SK-N-SH treated with all-trans-retinoic acid at 6 μM for 48 hours (cell line): ENCODE results near the gene LHFPL3.

Experiments used
- ATAC-seq: fragments of 200-7000 bp; cut with Tn5 transposase; 3 replicates; pipeline ENCODE4 v1.9.1; 2020; ENCODE audit warnings: mild to moderate bottlenecking, moderate library complexity
- ARNTL ChIP-seq: fragments of 450-650 bp; formaldehyde crosslinking; IDR thresholded peaks from 2 replicates; pipeline ENCODE4 v1.5.0; 2020; ENCODE audit warnings: low read depth, mild to moderate bottlenecking, moderate library complexity, borderline replicate concordance
- BACH2 ChIP-seq: fragments of 250-450 bp; sonication (Bioruptor Pico); IDR thresholded peaks from 2 replicates; pipeline ENCODE4 v1.9.0; 2021; ENCODE audit warnings: mild to moderate bottlenecking, borderline replicate concordance
- CREB5 ChIP-seq: fragments of 250-450 bp; sonication (Bioruptor Pico); IDR thresholded peaks from 2 replicates; pipeline ENCODE4 v1.5.1; 2020; ENCODE audit warnings: low read depth, mild to moderate bottlenecking, moderate library complexity
- CSRNP3 ChIP-seq: fragments of 250-450 bp; sonication (Bioruptor Pico); IDR thresholded peaks from 2 replicates; pipeline ENCODE4 v1.5.1; 2021; ENCODE audit warnings: mild to moderate bottlenecking, moderate library complexity
- GLIS3 ChIP-seq: fragments of 250-450 bp; sonication (Bioruptor Pico); IDR thresholded peaks from 2 replicates; pipeline ENCODE4 v1.5.0; 2020; ENCODE audit warnings: mild to moderate bottlenecking, moderate library complexity
- ISL1 ChIP-seq: fragments of 250-450 bp; sonication (Bioruptor Pico); IDR thresholded peaks from 2 replicates; pipeline ENCODE4 v2.1.2; 2022; ENCODE audit warnings: mild to moderate bottlenecking, moderate library complexity
- OSR1 ChIP-seq: fragments of 250-450 bp; sonication (Bioruptor Pico); IDR thresholded peaks from 2 replicates; pipeline ENCODE4 v1.8.0; 2022; ENCODE audit warnings: moderate library complexity, mild to moderate bottlenecking, inconsistent platforms
- RARB ChIP-seq: fragments of 250-450 bp; sonication (Bioruptor Pico); IDR thresholded peaks from 2 replicates; pipeline ENCODE4 v1.8.0; 2021; ENCODE audit warnings: mild to moderate bottlenecking, moderate library complexity
- SNAI2 ChIP-seq: fragments of 250-450 bp; sonication (Bioruptor Pico); IDR thresholded peaks from 2 replicates; pipeline ENCODE4 v1.5.0; 2020; ENCODE audit warnings: mild to moderate bottlenecking, moderate library complexity
- TCF4 ChIP-seq: fragments of 250-450 bp; sonication (Bioruptor Pico); IDR thresholded peaks from 2 replicates; pipeline ENCODE4 v1.8.0; 2021; ENCODE audit warnings: mild to moderate bottlenecking, moderate library complexity, borderline replicate concordance
- TOX ChIP-seq: fragments of 250-450 bp; sonication (Bioruptor Pico); IDR thresholded peaks from 2 replicates; pipeline ENCODE4 v1.8.0; 2021; ENCODE audit warnings: mild to moderate bottlenecking, moderate library complexity, borderline replicate concordance
- TSHZ2 ChIP-seq: fragments of 250-450 bp; sonication (Bioruptor Pico); IDR thresholded peaks from 2 replicates; pipeline ENCODE4 v1.5.0; 2020; ENCODE audit warnings: mild to moderate bottlenecking, moderate library complexity
- ZC3H10 ChIP-seq: fragments of 250-450 bp; sonication (Bioruptor Pico); IDR thresholded peaks from 2 replicates; pipeline ENCODE4 v1.5.1; 2021; ENCODE audit warnings: mild to moderate bottlenecking, moderate library complexity
- ZFP30 ChIP-seq: fragments of 450-650 bp; formaldehyde crosslinking; IDR thresholded peaks from 2 replicates; pipeline ENCODE4 v1.5.0; 2022; ENCODE audit warnings: mild to moderate bottlenecking, moderate library complexity
- ZNF565 ChIP-seq: fragments of 450-650 bp; formaldehyde crosslinking; conservative IDR thresholded peaks from 2 replicates; pipeline ENCODE4 v1.5.0; 2020; ENCODE audit warnings: low read depth, mild to moderate bottlenecking, moderate library complexity
- ZNF70 ChIP-seq: fragments of 450-650 bp; formaldehyde crosslinking; IDR thresholded peaks from 2 replicates; pipeline ENCODE4 v1.5.0; 2020; ENCODE audit warnings: mild to moderate bottlenecking, moderate library complexity
- ZNF8 ChIP-seq: fragments of 450-650 bp; formaldehyde crosslinking; IDR thresholded peaks from 2 replicates; pipeline ENCODE4 v1.5.0; 2020; ENCODE audit warnings: mild to moderate bottlenecking, moderate library complexity
- TF ChIP-seq, protein P1 (sequence below): fragments of 250-450 bp; sonication (Bioruptor Pico); IDR thresholded peaks from 2 replicates; pipeline ENCODE4 v1.8.0; 2020; ENCODE audit warnings: mild to moderate bottlenecking, moderate library complexity, borderline replicate concordance
- TF ChIP-seq, protein P2 (sequence below): fragments of 250-450 bp; sonication (Bioruptor Pico); IDR thresholded peaks from 2 replicates; pipeline ENCODE4 v1.8.0; 2021; ENCODE audit warnings: low read depth, mild to moderate bottlenecking, moderate library complexity, borderline replicate concordance

LHFPL3 gene

DNA sequence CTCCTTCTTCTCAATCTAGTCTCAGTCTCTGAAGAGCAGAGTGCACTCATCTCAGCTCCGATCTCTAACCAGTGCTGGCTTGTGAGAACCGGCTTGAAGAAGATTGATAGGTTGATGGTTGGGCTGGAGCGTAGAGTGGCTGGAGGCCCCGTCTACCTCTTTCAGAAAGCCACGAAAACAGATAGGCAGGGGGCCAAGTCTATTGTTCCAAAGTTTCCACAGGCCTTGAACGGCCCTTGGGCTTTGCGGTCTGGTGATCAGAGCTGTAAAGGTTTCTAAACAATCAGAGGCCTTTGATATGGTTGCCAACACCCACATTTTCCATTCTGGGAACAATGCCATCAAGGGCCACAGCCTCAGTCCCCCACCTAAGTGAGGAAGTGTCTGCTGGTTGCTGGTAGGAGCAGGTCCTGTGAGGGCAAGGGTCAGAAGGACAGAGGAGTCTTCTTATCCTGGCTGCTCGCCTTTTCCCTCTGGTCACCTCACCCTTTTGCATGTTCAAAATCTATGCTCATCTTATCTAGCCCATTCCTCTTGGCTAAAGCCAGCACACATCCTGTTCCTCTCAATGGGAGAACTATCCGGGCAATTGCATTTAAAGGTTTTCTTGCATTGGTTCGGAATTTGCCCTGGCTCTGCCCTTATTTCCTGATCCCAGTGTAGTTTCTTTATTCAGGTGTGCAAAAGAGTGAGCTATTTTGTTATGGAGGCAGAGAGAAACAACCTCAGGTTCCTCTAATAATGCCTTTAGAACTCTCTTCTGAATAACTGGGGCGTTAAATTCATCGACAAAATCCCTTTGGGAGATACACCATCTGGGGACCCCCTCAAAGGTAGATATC lies 615.3 kb downstream of the LHFPL3 start (continued):
- TF ChIP-seq, protein P1, sequence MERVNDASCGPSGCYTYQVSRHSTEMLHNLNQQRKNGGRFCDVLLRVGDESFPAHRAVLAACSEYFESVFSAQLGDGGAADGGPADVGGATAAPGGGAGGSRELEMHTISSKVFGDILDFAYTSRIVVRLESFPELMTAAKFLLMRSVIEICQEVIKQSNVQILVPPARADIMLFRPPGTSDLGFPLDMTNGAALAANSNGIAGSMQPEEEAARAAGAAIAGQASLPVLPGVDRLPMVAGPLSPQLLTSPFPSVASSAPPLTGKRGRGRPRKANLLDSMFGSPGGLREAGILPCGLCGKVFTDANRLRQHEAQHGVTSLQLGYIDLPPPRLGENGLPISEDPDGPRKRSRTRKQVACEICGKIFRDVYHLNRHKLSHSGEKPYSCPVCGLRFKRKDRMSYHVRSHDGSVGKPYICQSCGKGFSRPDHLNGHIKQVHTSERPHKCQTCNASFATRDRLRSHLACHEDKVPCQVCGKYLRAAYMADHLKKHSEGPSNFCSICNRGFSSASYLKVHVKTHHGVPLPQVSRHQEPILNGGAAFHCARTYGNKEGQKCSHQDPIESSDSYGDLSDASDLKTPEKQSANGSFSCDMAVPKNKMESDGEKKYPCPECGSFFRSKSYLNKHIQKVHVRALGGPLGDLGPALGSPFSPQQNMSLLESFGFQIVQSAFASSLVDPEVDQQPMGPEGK (CRISPR knock-in tag): no peak
- TF ChIP-seq ZNF565 (CRISPR knock-in tag) (no peak), CSRNP3 (no peak), TOX (CRISPR knock-in tag) (no peak), SNAI2 (no peak), OSR1 (no peak)

DNA sequence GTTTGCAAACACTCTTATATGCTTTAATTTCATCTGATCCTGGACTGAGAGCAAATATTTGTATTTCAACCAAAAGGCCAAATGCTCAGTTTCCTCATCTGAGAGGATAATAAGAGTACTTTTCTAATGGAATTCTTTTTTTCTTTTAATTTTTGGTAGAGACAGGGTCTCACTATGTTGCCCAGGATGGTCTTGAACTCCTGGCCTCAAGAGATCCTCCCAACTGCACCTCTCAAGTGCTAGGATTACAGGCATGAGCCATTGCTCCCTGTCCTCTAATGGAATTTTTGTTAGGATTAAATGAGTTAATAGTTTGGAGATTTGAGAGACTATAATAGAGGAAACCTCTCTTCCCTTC lies 617.2 kb downstream of the LHFPL3 start:
- TF ChIP-seq OSR1 (no peak), CREB5 (CRISPR knock-in tag) (no peak), ARNTL (CRISPR knock-in tag) (no peak), ZNF70 (CRISPR knock-in tag) (no peak), GLIS3 (CRISPR knock-in tag) (no peak), ZNF8 (CRISPR knock-in tag) (no peak)
- TF ChIP-seq, protein P2, sequence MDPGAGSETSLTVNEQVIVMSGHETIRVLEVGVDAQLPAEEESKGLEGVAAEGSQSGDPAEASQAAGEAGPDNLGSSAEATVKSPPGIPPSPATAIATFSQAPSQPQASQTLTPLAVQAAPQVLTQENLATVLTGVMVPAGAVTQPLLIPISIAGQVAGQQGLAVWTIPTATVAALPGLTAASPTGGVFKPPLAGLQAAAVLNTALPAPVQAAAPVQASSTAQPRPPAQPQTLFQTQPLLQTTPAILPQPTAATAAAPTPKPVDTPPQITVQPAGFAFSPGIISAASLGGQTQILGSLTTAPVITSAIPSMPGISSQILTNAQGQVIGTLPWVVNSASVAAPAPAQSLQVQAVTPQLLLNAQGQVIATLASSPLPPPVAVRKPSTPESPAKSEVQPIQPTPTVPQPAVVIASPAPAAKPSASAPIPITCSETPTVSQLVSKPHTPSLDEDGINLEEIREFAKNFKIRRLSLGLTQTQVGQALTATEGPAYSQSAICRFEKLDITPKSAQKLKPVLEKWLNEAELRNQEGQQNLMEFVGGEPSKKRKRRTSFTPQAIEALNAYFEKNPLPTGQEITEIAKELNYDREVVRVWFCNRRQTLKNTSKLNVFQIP (CRISPR knock-in tag): no peak
- TF ChIP-seq, protein P1 (CRISPR knock-in tag): no peak
- ATAC-seq: no peak

- no peak for ATAC-seq
- TF ChIP-seq, protein P1 (CRISPR knock-in tag): no peak
- no peak for TF ChIP-seq BACH2 (CRISPR knock-in tag)
- no peak for TF ChIP-seq TCF4 (CRISPR knock-in tag)
- no peak for TF ChIP-seq CSRNP3
- no peak for TF ChIP-seq RARB
- TF ChIP-seq, protein P2 (CRISPR knock-in tag): no peak
- TF ChIP-seq ARNTL (CRISPR knock-in tag): no peak
- TF ChIP-seq TOX (CRISPR knock-in tag): no peak
- no peak for TF ChIP-seq ZNF565 (CRISPR knock-in tag)
- no peak for TF ChIP-seq GLIS3 (CRISPR knock-in tag)
- no peak for TF ChIP-seq TSHZ2 (CRISPR knock-in tag)
- TF ChIP-seq ISL1: no peak
- TF ChIP-seq ZC3H10: no peak
- TF ChIP-seq ZFP30 (CRISPR knock-in tag): no peak
- no peak for TF ChIP-seq SNAI2
Observed at GRCh38 chr7:104946338-104946737, 617.9 kb downstream of the LHFPL3 start.
